Breast epithelium (tissue), 3 donors: ENCODE measurements around the gene FKBP8.

Experiments used
- CTCF ChIP-seq, 3 donors: fragments of 450-650 bp; IDR thresholded peaks; one replicate each; pipeline ENCODE4 v1.5.1; 2016 to 2017; ENCODE audit warnings: antibody characterized with exemption in 3 of 3, mild to moderate bottlenecking in 3 of 3, moderate library complexity in 3 of 3
- POLR2A ChIP-seq: fragments of 450-650 bp; IDR thresholded peaks from one replicate; pipeline ENCODE4 v1.6.1; 2016; ENCODE audit warnings: antibody characterized with exemption, mild to moderate bottlenecking, moderate library complexity
- POLR2AphosphoS5 ChIP-seq, 3 donors: sonication (generic); formaldehyde crosslinking; IDR thresholded peaks; one replicate each; pipeline ENCODE4 v1.6.1; 2017; ENCODE audit warnings: antibody characterized with exemption in 3 of 3

GRCh38 chr19:18489627-18490184 is 53.7 kb downstream of the FKBP8 start:
- TF ChIP-seq CTCF (IDR thresholded peaks at IDR 0.05) = no peak
- TF ChIP-seq POLR2A = no peak
- no peak for TF ChIP-seq POLR2AphosphoS5 (IDR thresholded peaks at IDR 0.05)
